Fibroblast of gingiva (primary cell): Measurements from ENCODE around the gene ZNF81.
A peak's percentile ranks its signal among the peaks of the same experiment; 100 is the strongest.
"Not testable (repeated sequence)": the region's sequence is repeated elsewhere in the genome, so short reads cannot be mapped to it uniquely, and the experiment has no call there.

ENCODE experiments used
- DNase-seq: peaks from one replicate; pipeline ENCODE4 v3.0.0-alpha.2; 2011; ENCODE audit warnings: low read depth

ZNF81 gene

GRCh38 chrX:47844117-47844516 is 7.4 kb downstream of the ZNF81 start:
- DNase-seq = no peak

- no peak for DNase-seq
Measured at GRCh38 chrX:47846040-47846439, 9.3 kb downstream of the ZNF81 start.

GRCh38 chrX:47849778-47850177 is 13.1 kb downstream of the ZNF81 start:
- DNase-seq = no peak

DNA sequence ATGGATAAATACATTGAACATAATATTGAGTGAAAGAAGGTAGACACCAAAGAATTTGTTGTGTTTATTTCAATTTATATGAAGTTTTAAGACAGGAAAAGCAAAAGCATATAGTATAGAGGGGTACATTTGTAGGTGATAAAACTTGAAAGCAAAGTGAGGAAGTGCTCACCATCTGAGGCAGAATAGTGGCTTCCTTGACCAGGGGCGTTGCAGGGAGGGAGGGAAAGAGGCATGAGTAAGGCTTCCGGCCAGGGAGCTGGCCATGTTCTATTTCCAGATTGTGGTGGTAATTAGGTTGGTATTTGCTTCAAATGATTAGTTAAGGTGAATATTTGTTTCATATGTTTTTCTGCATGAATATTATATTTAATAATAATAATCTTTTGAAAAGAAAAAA is 13.7 kb downstream of the ZNF81 start:
- not testable (repeated sequence) for DNase-seq

- no peak for DNase-seq
Measured at GRCh38 chrX:47850901-47851300, 14.2 kb downstream of the ZNF81 start.

DNA sequence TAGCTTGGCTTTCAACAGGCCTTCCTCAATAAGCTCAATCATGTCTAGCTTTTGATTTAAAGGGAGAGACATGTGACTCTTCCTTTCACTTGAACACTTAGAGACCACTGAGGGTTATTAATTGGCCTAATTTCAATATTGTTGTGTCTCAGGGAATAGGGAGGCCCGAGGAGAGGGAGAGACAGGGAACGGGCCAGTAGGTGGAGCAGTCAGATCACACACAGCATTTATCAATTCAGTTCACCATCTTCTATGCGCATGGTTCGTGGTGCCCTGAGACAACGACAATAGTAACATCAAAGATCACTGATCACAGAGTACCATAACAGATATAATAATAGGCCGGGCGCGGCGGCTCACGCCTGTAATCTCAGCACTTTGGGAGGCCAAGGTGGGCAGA is 17.8 kb downstream of the ZNF81 start:
- peak; percentile 20 for DNase-seq

DNA sequence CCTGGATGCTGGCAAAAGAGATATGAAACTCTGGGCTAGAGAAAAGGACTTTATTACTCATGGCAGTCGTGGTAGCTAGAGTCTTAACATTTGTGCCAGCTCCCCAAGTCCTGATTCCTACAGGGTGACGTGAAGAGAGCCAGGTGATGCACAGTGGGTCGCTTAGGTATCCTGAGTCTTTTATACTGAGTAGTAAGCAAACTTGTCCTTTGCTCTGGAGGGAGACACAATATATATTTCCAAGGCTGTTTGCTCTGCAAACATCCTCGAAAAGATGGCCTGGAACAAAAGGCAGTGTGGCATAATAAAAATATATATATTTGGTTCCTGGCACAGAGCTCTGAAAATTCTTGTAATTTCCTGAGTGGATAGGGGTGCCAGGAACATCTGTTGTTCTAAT is 23.0 kb downstream of the ZNF81 start:
- no peak for DNase-seq

- no peak for DNase-seq
Measured at GRCh38 chrX:47862680-47863079, 26.0 kb downstream of the ZNF81 start.

DNA sequence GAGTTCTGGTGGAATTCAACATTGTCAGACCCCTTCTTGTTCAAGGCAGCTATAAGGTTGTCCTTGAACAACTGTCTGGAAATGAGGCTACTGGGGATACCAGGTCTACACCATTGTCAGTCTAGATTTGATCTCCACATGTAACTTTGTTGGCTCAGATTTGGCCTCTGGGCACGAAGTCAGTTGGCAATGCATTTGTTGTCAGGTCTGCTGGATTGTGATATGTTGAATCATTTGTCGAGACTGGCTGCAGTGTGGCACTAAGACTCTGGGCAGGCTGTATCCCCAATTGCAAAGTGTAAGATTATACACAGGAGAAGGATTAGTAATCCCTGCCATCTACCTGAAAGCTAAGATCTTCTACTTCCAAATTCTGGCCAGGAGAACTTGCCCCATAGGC is 26.5 kb downstream of the ZNF81 start:
- DNase-seq = peak; percentile 1

GRCh38 chrX:47864300-47864699 is 27.6 kb downstream of the ZNF81 start:
- DNase-seq = no peak

DNA sequence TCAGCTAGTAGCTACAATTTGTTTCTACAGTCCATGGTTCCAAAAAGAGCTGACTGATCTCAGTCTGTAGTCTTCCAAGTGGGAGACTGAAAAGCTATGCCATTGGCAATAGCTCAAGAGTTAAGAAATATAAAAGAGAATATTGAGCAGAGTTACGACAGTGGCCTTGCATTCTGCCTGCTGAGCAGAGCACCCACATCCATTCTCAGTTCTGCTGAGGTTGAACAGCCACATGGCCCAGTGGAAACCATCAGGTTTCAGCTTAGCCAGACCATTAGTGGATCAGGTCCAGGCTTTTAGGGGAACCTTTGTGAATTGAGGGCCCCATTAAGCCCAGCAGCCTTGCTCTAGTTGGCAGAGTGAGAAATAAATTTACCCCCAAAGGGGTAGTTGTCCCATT is 28.1 kb downstream of the ZNF81 start:
- DNase-seq = peak; percentile 28

GRCh38 chrX:47873123-47873522 is 36.4 kb downstream of the ZNF81 start:
- DNase-seq = no peak

GRCh38 chrX:47877327-47877726 is 40.6 kb downstream of the ZNF81 start:
- DNase-seq = no peak

- no peak for DNase-seq
Measured at GRCh38 chrX:47878198-47878597, 41.5 kb downstream of the ZNF81 start.

DNA sequence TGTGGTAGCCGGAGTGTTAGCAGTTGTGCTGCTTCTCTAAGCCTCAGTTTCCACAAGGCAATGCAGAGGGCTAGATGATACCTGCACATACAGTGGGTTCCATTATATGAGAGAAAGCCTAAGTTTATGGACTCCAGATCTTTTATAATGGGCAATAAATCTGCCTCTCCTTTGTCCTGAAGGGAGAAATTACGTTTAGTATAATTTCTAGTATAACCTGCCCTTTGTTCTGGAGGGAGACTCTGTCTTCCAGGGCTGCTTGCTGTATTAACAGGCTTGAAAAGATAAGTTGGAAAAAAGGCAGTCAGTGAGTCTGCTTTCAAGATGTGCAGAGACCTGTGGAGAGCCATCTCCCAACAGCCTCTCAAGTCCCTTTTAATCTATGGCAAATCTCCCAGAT is 42.8 kb downstream of the ZNF81 start:
- no peak for DNase-seq

DNA sequence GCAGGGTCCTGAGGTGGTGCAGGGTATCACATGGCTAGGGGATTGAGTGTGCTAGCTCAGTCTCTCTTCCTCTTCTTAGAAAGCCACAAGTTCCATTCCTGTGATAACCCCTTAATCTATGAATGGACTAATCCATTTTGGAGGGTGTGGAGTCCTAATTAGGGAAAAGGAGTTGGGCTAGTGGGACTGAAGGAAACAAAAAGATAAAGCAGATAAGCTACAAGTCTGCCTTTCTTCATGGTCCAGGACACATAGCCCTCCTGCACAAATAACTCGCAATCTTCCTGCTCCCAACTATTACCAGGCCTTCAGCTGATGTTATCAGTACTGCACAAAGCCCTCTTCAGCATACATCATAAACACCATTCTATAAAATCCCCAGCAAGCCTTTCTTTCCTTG is 44.2 kb downstream of the ZNF81 start:
- no peak for DNase-seq

DNA sequence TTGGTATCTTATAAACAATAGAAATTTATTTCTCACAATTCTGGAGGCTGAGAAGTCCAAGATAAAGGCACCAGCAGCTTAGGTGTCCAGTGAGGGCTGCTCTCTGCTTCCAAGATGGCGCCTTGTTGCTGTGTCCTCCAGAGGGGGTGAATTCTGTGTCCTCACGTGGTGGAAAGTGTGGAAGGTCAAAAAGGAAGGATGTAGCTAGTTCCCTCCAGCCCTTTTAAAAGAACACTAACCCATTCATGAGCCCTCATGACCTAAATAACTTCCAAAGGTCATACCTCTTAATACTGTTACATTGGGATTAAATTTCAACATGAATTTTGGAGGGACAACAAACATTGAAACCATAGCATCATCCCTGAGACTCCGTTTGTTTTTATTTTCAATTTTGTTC is 48.8 kb downstream of the ZNF81 start:
- DNase-seq = no peak

GRCh38 chrX:47898024-47898423 is 61.3 kb downstream of the ZNF81 start:
- DNase-seq = no peak

GRCh38 chrX:47900833-47901232 is 64.1 kb downstream of the ZNF81 start:
- no peak for DNase-seq

DNA sequence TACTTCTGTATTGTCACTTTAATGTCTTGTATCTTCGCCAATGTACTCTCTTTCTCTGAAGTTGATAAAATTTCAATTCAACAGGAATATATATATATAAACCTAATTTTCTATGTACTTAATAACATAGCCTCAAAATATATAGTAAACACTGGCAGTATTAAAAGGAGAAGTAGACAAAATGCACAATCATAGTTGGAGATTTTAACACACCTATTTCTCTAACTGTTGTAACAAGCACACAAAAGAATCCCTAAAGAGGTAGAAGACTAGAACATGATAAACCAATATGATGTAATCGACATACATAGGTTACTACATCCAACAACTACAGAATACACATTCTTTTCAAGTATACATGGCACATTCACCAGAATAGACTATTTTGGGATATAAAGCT is 65.5 kb downstream of the ZNF81 start:
- DNase-seq = no peak

DNA sequence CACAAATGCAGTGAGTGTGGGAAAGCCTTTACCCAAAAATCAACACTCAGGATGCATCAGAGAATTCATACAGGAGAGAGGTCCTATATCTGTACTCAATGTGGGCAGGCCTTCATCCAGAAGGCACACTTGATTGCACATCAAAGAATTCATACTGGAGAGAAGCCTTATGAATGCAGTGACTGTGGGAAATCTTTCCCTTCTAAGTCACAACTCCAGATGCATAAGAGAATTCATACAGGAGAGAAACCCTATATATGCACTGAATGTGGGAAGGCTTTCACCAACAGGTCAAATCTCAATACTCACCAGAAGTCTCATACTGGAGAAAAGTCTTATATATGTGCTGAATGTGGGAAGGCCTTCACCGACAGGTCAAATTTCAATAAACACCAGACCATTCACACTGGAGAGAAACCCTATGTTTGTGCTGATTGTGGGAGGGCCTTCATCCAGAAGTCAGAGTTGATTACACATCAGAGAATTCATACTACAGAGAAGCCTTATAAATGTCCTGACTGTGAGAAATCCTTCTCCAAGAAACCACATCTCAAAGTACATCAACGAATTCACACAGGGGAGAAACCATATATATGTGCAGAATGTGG is 79.3 kb downstream of the ZNF81 start:
- no peak for DNase-seq

- no peak for DNase-seq
Measured at GRCh38 chrX:47918274-47918673, 81.6 kb downstream of the ZNF81 start.

DNA sequence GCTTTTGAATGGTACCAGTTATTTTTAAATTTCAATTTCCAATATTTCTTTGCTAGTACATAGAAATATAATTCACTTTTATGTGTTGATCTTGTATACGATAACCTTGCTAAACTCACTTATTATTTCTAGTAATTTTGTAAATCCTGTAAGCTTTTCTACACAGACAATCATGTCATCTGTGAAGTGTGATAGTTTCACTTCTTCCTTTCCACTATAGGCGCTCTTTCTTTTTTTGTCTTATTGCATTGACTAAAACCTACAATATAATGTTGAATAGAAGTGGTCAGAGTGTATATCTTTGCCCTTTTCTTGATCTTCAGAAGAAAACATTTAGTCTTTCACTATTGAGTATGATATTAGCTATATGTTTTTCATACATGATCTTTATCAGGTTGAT is 90.5 kb downstream of the ZNF81 start:
- no peak for DNase-seq

GRCh38 chrX:47931970-47932369 is 95.3 kb downstream of the ZNF81 start:
- DNase-seq = not testable (repeated sequence)

DNA sequence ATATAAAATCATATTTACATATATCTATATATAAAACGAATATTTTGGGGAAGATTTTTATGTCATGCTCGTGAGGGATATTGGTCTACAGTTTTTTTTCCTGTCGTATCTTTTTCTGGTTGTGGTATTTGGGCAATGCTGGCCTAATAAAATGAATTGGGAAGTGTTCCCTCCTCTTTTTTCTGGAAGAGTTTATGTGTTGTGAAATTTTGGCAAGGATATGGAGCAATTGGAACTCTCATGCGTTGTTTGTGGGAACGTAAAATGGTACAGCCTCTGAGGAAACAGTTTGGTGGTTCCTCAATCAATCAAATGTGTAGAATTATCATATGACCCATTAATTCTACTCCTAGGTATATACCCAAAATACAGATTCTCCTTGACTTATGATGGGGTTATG is 97.2 kb downstream of the ZNF81 start:
- DNase-seq = peak; percentile 3
